DMS114 treated with DMSO at 0.1 percent for 48 hours (cell line): Measurements from ENCODE around the gene GNPTG.

Source experiments
- DNase-seq: peaks from one replicate; lab custom pipeline; 2025; ENCODE audit not compliant: unreplicated experiment; lab: John Stamatoyannopoulos, UW

The GNPTG gene

GRCh38 chr16:1333149-1333812 is 18.4 kb upstream of the GNPTG start, which contains the start of gene BAIAP3:
TSS of gene BAIAP3 (plus strand) at chr16:1333645. CDS start at chr16:1338550, 4,905 bp downstream.
- DNase-seq, result no peak

GRCh38 chr16:1333854-1334700 is 17.7 kb upstream of the GNPTG start:
- DNase-seq, result no peak

GRCh38 chr16:1334739-1335138 is 17.0 kb upstream of the GNPTG start:
- no peak for DNase-seq

- no peak for DNase-seq
Measured at GRCh38 chr16:1335211-1335971, 16.3 kb upstream of the GNPTG start.

- DNase-seq, result no peak
Measured at GRCh38 chr16:1335996-1336395, 15.7 kb upstream of the GNPTG start.

- no peak for DNase-seq
Measured at GRCh38 chr16:1336619-1337018, 15.1 kb upstream of the GNPTG start.

GRCh38 chr16:1337486-1337885 is 14.2 kb upstream of the GNPTG start:
- no peak for DNase-seq

- DNase-seq, result no peak
Measured at GRCh38 chr16:1338119-1338730, 13.5 kb upstream of the GNPTG start.

- DNase-seq, result no peak
Measured at GRCh38 chr16:1338855-1339675, 12.7 kb upstream of the GNPTG start.

- no peak for DNase-seq
Measured at GRCh38 chr16:1340730-1341494, 10.8 kb upstream of the GNPTG start.

GRCh38 chr16:1341495-1342420 is 10.0 kb upstream of the GNPTG start:
- no peak for DNase-seq

GRCh38 chr16:1342526-1343427 is 9.0 kb upstream of the GNPTG start:
- peak; percentile 28 for DNase-seq

- no peak for DNase-seq
Measured at GRCh38 chr16:1343428-1344242, 8.1 kb upstream of the GNPTG start.

- DNase-seq, result no peak
Measured at GRCh38 chr16:1344499-1344898, 7.2 kb upstream of the GNPTG start.

- no peak for DNase-seq
Measured at GRCh38 chr16:1345087-1345486, 6.6 kb upstream of the GNPTG start.

- no peak for DNase-seq
Measured at GRCh38 chr16:1345651-1346421, 5.9 kb upstream of the GNPTG start.
